GM21619 (cell line): Measurements from ENCODE around the gene HOXB7.
A peak's percentile ranks its signal among the peaks of the same experiment; 100 is the strongest.

Experiments
- ATAC-seq: cut with Tn5 transposase; IDR thresholded peaks from one replicate; pipeline ENCODE4 v1.9.1; 2021; ENCODE audit not compliant: unreplicated experiment

Gene HOXB7

GRCh38 chr17:48586355-48587258 is 24.2 kb downstream of the HOXB7 start:
- ATAC-seq, result no peak

- ATAC-seq, result no peak
Observed at GRCh38 chr17:48584223-48584741, 26.5 kb downstream of the HOXB7 start.

- ATAC-seq, result no peak
Observed at GRCh38 chr17:48583708-48584222, 27.1 kb downstream of the HOXB7 start.

DNA sequence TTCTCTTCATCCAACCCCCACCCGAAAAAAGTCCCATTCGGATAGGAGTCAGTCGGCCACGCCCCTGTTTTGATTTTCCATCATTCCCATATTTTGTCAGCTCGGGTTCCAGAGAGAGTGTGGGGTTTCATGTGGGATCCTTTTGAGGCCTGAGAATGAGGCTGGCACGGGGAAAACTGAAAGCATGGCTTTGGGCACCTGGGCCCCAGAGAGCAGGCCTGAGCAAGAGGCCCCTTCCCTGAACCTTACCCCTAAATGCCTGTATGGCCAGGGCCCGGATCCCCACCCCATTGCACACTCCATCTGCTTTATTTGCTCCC is 28.1 kb downstream of the HOXB7 start:
- ATAC-seq, result no peak

DNA sequence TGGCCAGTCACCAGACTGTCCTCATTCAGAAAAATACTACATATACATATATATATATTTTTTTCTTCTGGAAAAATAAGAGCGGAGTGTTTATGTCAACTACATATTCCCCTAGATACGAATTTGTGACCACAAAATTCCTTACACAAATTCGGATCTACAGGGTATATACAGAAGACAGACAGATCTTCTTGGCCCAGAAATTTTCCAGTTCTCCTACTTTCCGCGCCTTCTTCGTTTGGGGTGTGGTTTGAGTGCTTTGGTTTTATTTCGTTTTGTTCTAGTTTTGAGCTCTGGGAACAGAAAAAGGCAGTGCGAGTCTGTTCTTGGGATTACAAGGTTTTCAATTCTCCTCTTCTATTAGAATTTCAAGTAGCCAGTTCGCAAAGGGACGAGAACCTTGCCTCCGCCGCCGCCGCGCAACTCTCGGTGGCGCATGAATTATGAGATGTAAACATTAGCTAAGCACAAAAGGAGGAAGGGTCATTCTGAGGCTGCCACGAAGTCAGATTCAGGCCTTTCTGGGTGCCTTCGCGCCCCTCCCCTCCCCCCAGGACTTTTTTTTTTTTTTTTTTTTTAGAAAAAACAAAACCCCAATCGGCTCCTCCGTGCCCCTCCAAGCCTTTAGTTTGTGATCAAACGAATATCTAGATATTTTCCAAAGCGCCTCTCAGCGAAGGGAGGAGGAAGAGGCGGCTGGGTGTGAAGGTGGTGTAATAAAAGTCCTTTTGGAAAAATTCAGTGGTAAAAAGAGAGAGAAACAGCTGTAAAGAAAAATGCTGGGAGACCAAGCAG is 30.9 kb downstream of the HOXB7 start:
- no peak for ATAC-seq

DNA sequence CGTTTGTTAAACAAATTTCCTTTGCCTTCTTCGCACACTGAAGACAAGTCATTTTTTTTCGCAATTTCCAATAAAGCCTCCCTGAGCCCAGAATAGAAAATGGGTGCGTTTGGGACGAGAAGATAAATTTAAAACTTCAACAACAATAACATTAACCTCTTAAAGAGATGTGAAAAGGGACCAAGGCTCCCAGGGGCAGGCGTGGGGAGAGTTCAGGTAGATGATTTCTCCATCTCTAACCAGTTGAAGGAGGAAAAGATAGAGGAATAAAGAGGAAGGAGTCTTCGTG is 31.4 kb downstream of the HOXB7 start:
- ATAC-seq, result no peak

DNA sequence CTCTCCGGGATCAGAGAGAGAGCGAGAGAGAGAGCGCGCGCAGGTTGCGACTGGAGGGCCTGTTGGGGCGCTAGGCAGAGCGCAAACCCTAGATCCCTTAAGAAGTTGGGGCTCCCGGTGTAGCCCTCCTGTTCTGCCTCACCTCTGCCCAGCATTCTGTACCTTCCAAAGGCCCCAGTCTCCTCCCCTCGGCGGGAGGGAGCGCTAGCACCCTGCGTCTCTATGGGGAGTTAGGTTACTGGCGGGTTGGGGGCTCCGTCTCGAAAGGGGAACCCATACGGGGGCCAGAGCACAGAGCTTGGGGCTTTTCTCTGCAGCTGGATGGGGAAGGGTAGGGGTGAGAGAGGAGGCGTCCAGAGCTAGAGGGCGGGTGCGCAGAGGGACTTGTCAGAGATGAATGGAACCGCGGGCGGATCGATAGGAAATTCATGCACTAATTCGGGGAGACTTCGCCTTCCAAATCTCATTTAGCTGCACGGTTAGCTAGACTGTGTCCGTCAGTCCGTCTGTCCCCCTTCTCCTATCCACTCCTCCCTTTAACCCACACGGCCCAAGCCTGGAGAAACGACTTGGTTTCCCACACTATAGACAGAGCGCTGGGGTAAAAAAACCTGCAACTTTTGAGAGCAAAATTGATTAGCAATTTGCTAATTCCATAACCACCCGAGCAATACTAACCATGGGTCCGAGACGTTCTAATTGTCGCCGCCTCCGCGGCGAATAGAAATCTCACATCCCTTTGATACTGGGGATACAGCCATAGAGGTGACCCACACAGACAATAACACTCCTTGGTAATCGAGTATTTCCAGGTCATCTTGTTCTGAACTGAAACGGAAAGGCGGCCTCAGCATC is 32.0 kb downstream of the HOXB7 start:
- peak; percentile 36 for ATAC-seq

GRCh38 chr17:48577946-48578615 is 32.7 kb downstream of the HOXB7 start, which contains the start of gene HOXB4:
Gene HOXB4, minus strand, starts transcription at chr17:48578350. Its CDS starts 31 bp downstream, at chr17:48578319.
- peak; percentile 44 for ATAC-seq

GRCh38 chr17:48577330-48577945 is 33.4 kb downstream of the HOXB7 start:
- no peak for ATAC-seq

GRCh38 chr17:48576479-48577309 is 34.1 kb downstream of the HOXB7 start:
- ATAC-seq, result no peak

GRCh38 chr17:48575673-48576478 is 34.9 kb downstream of the HOXB7 start:
- ATAC-seq, result no peak

- ATAC-seq, result no peak
Observed at GRCh38 chr17:48575066-48575582, 35.7 kb downstream of the HOXB7 start.

- no peak for ATAC-seq
Observed at GRCh38 chr17:48574505-48575065, 36.2 kb downstream of the HOXB7 start.

GRCh38 chr17:48571826-48572417 is 38.9 kb downstream of the HOXB7 start:
- ATAC-seq, result no peak

GRCh38 chr17:48571024-48571818 is 39.6 kb downstream of the HOXB7 start:
- ATAC-seq, result no peak

DNA sequence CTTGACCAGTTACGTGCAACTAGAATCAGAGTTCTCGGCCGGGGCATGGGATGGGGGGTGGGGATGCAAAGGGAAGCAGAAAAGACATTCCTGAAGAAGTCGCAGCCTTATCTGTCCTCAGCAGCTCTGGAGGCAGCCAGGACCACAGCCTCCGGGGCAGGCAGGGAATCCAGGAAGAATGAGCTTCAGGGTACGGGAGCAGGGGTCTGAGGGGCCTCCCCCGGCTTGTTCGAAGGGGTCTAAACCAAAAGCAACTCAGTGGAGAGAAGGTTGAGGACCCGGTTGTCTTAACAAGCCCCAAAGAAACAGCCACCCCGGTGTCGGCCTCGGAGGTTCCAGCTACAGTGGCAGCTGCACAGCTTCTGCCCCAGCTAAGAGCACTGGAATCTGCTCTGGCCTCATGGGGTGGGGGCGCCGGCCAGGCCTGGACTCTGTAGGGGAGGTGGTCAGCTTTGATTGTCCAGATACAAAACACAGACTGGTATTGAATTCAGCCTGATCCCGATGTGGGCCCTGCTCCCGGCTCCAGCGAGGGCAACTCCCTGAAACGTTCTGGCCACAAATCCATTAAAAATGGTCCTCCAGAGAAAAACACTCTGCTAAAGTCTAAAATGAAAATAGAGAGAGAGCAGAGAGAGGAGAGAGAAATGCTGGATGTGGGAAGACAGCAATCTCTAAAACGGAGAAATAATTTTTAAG is 40.3 kb downstream of the HOXB7 start:
- ATAC-seq, result no peak
